NOMO-1 treated with DMSO at 0.1 percent for 48 hours (cell line): Measurements from ENCODE around the gene TTLL9.
A peak's percentile ranks its signal among the peaks of the same experiment; 100 is the strongest.

Experiments
- DNase-seq: peaks from one replicate; lab custom pipeline; 2025; ENCODE audit not compliant: unreplicated experiment; lab: John Stamatoyannopoulos, UW

TTLL9 gene

DNA sequence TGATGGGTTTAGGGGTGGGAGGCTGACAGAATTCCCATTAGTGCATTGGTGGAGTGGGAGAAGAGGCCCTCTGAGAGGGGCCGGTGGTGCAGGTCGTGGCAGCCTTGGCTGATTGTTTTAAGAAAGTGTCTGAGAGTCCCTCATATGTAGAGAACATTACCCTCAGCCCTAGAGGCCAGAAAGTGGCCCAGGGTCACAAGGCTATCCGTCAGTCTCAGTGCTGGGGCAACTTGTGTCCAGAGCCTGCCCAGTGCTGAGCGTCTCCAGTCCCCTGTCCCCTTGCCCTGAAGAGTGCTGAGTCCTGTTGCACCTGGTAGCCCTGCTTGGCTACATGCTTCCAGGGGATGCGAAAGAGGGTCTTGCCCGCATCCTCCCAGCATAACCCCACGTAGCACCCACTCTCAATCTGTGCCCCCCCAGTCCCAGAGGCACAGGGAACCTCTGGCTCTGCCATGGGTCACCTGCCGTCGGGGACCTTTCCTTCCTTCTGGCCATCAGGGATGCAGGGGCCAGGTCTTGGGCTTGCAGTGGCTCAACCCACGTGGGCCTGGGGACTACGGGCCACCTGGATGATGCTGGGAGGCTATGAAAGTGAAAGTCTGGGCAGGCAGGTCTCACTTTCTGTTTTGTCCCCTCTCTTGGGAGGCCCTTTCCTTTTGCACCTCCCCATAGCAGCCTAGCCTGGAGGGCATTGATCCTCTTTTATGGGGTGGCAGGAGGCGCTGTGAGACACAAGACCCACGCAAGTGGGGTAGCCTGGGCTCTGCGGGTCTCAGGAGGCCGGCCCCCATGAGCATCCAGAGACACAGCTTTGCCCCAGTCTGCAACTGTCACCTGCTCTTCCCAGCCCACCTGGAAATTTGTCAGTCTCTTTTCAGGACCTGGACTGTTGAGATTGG, 12.3 kb upstream of the TTLL9 start:
- DNase-seq = no peak

DNA sequence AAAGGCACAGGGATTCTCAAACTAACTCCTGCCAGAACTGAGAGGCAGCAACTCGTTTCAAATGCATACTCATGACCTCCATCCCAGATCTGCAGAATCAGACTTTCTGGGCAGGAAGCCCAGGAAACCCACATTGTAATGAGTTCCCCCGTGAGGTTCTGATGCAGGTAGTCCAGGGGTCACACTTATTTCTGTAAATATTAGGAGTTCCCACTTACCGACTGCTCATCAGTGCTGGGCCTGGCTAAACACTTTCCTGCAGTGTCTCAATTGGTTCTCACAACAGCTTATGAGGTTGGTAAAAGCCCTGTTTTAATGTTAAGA, 11.7 kb upstream of the TTLL9 start:
- DNase-seq = no peak

DNA sequence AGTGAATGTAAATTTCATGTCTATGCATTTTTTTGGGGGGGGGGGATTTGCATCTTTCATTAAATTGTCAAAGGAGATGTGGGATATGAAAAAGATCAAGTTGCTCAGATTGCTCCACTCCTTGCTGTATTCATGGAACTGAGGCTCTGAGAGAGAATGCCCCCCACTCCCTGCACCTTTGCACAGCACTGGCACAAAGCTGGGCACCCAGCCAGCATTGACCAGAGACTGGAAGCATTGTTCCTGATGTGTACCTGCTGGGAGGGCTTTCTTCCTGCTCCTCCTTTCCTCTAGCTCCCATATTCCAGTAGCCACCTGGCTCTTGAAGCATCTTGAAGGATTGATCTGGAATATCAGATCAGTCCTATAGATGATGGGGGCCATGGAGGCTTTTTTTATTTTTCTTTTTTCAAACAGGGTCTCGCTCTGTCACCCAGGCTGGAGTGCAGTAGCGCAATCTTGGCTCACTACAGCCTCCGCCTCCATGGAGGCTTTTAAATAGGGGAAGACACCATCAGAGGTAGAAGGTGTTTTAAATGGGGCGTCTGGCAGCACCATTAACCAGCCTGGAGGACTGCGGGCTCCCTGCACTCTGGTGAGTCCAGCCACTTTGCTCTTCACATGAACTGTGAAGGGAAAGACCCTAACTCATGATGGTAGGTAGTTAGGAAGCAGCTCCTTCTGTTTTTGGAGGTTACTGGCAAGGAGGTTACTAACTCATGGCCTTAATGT, 11.0 kb upstream of the TTLL9 start:
- DNase-seq = no peak

DNA sequence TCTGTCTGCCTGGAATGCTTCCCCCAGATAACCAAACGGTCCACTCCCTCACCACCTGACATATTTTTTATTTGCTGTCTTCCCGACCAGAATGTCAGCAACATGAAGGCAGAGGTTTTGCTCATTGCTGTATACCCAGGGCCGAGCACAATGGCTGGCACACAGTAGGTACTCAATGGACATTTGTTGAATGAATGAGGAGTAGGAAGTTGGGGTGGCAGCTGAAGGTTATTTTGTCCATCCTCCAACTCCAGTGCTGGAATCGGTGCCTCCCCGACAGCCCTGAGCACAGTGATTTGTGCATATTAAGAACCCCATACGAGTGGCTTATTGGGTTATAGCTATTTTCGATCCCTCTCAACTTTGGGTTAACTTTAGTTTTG, 10.4 kb upstream of the TTLL9 start:
- DNase-seq = no peak

DNA sequence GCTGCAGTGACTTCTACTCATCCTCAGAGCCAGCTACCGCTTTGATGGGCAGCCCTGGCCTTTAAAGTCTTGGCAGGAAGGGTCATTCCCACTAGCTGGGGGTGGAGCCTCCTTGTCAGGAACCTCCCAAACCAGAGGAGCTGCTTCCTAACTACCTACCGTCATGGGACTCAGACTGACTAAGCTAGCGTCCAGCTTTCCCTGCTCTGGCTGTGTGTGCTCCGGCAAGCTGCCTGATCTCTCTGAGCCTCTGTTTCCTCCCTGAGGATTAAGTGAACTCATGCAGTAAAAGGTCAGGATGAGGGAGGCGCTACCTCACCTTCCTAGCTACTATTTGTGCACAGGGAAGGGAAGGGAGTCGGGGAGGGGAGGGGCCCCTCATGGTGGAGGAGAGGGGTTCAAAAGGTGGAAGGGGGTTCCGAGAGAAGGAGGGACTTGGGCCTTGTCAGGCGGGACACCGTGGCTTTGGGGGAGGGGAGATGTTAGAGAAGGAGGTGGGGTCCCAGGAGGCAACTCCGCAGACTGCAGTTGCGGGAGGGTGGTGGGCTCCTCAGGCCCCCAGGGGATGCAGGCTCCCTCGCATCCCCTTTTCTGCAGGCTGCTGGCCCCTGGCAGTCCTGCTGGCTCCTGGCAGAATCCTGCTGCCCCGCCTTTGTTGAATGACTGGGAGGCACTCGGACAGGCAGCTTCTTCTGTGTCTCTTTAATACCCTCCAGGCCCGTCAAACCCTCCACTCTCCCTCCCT, 9.9 kb upstream of the TTLL9 start:
- no peak for DNase-seq

DNA sequence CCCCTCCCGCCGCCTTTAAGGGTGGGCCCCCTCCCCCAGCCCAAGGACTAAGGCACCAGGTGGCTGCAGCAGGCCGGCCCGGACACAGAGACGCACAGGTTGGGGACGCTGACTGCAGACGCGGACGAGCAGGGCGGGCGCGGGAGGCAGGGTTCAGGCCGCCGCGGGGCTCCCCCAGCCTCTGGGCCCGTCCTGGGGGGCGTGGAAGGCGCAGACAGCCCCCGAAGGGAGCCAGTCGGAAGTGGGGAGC, 9.4 kb upstream of the TTLL9 start:
- DNase-seq = no peak

DNA sequence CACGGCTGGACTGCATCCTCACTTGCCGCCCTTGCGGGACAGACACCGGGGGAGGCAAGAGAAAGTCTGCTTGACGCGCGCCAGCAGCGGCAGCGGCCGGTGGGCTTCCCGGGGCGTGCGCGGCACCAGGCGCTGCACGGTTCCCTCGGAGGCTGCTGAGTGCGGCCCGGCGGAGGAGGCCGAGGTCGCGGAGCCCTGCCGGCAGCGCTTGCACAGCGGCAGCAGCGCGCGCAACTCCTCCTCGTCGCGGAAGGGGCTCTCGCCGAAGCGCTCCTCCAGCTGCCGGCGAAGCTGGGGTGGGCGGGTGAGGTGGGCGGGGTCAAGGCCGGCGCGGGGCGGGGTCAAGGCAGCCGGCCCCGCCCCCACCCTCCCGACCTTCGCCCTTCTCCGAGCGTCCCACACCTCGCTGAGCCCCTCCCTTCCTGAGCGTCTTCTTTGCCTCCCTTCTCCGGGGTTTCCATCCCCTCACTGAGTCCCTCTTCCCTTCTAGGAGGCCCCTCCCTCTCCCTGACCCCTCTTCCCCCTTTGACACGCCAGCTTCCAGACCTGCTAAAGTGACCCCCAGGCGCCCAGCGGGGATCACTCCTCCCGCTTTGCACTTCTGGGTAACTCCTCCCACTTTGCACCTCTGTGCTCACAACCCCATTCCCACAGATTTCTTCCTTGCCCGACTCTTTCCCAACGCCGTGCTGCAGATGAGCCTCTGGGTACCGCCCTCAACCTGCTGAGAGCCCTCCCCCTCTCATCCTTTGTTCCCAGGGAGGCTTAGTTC, 8.9 kb upstream of the TTLL9 start:
- peak; percentile 69 for DNase-seq

DNA sequence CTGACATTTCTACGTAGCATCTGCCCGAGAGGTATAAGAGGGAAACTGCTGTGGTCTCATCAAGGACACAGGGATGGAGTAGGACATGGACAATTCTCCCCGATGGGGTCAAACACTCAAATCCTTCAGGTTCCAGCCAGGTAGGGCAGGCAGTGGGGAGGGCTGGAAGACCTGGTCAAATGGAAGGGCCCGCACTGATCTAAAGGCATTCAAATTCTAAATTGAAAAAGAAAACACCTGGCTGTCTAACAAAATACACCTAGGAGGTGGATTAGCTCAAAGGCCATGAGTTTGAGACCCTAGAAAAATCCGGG, 8.3 kb upstream of the TTLL9 start:
- no peak for DNase-seq

DNA sequence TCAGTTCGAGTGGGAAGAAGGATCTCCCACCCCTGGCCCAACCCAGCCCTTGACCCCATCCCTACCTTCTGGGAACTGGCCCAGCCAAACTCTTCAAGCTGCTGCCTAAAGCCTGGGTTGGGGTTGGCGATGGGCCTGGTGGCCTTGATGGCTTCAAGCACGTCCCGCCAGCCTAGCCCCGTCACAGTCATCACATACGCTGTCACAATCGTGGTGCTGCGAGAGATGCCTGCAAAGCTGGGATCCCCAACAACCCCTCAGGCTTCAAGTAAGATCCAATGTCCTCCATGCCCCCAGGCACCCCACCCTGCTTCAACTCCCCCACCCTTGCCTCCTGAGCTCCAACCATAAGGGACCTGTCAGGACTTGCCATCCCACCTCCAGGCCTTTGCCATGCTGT, 7.9 kb upstream of the TTLL9 start:
- no peak for DNase-seq

DNA sequence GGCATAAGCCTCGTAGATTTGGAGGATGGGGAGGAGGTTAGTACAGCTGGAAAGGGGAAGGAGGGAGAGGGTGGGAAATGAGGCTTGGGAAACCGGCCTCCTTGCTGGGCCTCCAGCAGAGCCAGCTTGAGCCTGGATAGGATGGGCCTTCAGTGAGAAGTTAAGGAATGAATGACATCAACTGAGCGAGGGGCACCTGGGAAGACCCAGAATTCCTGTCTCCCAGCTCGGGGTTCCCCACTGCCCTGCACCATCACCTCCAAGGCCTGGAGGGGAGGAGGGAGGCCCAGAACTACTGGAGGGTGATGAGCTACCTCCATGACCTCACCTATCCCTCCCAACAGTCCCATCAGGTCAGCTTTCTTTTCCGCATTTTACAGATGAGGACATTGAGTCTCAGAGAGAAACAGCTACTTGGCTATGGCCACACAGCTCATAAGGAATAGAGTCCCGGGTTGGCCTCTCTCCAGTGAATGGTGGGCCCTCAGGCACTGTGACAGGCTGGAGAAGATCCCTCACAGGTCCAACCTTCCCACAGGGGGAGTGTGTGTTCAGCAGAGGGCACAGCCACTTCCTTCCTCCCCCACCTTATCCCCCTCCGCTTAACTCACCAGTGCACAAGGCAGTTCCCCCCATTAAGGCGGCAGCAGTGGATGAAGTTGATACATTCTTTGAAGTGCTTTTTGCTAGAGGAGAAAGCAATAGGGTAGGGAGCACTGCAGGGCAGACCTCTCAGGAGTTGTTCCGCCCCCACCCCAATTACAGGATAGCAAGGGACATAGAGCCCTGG, 6.9 kb upstream of the TTLL9 start:
- no peak for DNase-seq

DNA sequence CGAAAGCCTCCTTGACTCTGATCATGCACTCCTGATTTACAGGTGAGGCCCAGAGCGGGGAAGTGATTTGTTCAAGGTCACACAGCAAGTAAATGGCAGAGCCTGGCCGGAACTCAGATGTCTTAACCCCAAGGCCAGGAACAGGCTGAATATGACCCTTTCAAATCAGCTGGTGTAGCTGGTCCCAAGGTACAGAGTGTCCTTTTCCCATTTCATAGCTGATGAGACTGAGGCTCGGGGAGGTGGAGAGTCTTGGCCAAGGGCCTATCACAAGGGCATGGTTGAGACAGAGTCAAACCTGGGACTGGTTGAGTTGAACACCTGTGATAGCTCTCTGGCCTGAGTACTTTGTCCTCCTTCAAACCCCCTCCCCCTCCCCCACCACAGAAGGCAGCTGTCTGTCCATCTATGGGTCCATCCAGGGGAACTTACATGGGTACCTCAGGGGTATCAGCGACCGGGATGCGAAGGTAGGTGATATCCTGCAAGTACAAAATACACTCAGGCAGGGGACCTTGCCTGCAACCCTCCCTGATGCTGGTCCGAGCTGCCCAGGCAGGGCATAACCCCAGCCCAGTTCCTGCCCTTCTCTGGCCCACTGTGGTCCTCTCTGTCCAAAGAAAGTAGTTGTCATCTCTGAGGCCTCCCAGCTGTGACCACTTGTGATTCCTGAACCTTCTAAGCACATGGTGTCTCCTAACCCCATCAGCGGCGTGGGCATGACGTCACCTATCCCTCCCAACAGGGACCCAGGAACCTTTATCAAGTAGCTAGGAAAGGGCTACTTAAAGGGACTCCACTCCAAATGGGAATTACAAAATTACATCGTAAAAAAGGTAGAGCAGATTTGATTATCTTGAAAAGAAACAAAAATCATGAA, 5.7 kb upstream of the TTLL9 start:
- DNase-seq = no peak

DNA sequence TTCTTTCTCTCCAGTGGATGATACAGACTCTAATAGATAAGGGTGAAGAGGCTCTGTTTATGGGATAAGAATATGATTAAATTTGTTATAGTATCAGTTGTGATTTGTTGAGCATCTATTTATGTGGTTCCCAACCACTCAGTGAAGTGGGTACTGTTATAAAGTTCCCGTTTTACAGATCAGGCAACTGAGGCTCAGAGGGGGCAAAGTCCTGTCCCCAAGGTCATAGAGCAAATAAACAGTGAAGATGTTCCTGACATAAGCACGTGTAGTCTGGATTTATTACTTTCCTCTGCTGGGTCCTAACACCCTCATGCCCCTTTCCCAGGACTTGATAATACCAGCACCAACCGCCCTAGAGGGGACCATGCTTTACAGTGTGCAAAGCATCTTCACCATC, 4.2 kb upstream of the TTLL9 start:
- no peak for DNase-seq

DNA sequence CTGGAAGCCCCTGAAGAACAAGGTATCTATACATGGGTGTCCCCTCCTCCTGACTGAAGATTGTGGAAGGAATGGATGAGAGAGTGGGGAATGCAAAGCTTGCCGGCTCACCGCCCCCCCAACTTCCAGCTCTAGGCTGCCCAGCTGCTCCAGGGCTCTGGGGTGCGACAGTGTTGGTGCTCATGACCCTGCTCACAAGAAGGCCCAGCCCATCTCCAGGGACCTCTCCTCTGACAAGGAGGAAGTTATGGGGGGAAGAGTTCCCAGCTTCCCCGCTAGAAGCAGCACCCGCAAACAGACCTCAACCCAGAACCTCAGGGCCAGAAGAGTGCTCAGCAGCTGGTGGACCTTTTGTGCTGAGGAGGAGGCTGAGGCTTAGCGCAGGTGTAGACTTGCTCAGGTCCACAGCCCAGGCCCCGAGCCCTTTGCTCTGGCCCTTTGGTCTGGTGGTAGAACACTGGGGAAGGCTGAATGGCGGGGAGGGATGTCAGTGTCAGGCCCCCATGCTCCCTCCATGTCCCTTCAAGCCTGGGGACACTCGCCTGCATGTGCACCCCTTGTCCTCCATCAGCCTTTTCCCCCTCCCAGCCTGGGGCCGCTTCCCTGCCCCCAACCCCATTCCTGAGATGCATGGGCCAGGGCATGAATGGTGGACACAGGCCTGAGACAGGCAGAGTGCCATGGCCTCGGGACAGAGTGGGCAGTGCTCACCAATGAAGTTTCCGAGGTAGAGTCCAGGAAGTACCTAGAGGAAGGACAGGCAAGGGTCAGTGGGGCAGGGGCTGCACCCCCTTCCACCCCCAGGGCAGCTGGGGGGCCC, 1.4 kb upstream of the TTLL9 start:
- DNase-seq = no peak

DNA sequence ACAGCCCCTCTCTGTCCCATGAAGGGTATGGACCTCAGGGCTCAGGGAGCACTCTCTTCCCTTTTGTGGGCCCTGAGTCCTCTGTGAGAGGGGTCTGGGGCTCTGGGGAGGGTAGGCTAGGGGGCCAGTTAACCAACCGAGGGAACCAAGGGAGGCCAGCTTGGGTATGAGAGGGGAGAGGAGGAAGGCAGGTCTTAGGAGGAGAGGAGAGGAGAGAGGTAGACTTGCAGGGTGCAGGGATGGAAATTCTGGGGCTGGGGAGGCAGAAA, 827 bp upstream of the TTLL9 start:
- DNase-seq = no peak

DNA sequence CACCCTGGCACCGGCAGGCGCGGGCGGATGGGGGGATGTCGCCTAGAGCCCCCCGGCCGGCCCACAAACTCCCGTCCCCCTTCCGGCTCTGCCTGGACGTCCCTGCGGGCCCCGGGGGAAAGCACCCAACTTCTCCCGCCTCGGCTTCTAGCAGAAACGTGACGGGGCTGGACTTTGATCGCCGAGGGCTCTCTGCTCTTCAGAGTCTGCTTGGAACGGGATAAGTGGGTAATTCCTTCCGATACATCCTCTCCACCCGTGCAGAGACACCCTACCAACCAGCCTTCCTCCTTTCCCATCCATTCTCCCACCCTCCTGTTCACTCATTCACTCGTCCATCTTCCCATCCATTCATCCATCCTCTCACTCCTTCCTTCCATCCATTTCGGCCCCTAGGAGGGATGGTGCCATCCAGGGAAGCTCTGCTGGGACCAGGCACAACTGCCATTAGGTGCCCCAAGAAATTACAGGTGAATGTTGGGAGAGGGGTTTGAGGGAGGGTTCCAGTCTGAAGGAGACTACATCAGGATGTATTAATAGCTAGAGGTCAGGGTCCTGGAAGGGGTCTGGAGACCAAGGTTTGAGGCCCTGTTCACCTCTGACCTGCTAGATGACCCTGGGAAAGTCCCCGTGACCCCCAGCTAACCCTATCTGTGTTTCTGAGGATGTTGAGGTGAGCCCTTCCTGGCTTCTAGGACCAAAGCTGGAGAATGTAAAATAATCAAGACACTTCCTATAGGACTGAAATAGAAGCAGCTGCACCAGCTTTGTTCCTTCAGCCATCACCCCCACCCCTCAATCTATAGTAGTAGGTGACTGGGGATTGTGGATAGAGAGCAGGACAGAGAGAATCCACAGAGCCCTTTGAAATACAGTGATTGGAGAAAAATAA, 538 bp downstream of the TTLL9 start:
- no peak for DNase-seq

DNA sequence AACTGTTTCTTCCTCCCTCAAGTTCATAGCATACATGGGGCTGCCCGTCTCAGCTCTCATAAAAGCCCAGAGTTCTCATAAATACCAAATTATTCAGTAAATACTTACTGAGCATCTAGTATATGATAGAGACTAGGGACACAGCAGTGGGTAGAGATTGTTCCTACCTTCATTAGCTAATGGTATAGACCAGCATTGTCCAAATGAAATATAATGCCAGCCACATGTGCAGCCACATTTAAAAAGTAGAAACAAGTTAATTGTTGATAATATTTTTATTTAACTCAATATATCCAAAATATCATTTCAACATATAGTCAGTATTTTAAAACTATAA, 1.2 kb downstream of the TTLL9 start:
- DNase-seq = no peak

- DNase-seq = no peak
These were observed 2.0 kb downstream of the TTLL9 start for GRCh38 chr20:31872406-31872805.

DNA sequence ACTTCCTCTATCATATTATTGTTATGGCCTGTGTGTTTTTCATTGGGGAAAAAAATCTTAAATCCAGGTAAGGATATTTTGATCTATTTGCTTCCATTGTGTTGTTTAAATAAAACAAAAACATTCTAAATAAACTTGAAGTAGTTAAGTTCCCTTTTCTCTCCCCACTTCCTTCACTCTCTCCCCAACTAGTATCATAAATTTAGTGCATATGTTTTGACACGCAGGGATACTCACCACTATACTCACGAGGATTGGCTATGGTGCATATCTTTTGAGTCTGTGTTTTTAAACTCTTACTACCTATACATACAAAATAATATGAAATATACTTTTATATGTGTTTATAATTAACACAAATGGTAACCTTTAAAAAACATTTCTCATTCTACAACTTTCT, 5.2 kb downstream of the TTLL9 start:
- peak; percentile 45 for DNase-seq

DNA sequence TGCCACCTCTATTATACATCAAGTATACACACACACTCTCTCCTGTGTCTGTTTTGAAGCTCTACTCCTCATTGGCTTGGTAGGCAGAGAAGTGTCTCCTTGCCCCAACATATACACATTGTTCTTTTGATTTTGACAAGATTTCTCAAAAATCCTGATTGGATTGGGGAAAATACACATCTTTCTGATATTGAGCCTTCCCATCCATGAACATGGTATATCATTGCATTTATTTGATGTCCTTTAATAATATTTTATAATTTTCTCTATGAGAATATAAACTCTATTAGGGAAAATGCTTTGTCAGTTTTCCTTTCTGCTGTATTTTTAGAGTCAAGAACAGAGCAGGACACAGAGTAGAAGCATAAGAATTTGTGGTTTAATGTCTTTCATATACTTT, 7.2 kb downstream of the TTLL9 start:
- no peak for DNase-seq
